ENCODE results near the gene FYN. TPM values are rescaled to one million over a fixed set of nuclear protein-coding genes. Genes with fewer than 3 reads are reported as not detected.

FYN gene
- total RNA-seq, 2 donors from 2014 or later: 273 to 443 TPM

GRCh38 chr6:111624401-111625098 lies 248.7 kb downstream of the FYN start:
- Mint-ChIP-seq H3K27ac (no peak overlapping the region), H3K4me1 (ENCODE audit: low read depth in 2 of 2) (peaks cover 0 to 3% of the 10 kb centered on the region in 2 donors), H3K27me3 (peaks cover 0 to 5% of the 10 kb centered on the region in 2 donors), H3K36me3 (peaks cover 9% of the 10 kb centered on the region), H3K4me3 (no peak overlapping the region), H3K9me3 (peaks cover 3% of the 10 kb centered on the region)
- ATAC-seq: no peak
- no peak for DNase-seq (ENCODE audit: low spot score)

GRCh38 chr6:111623046-111623718 lies 250.1 kb downstream of the FYN start:
- no peak overlapping the region for H3K27ac Mint-ChIP-seq
- ATAC-seq (no peak), DNase-seq (ENCODE audit: low spot score) (no peak)
- peaks cover 0 to 5% of the 10 kb centered on the region in 2 donors for H3K27me3 Mint-ChIP-seq
- peaks cover 0 to 3% of the 10 kb centered on the region in 2 donors for H3K4me1 Mint-ChIP-seq (ENCODE audit: low read depth in 2 of 2)
- no peak overlapping the region for H3K4me3 Mint-ChIP-seq
- H3K36me3 Mint-ChIP-seq: no peaks in the 10 kb centered on the region
- H3K9me3 Mint-ChIP-seq: no peaks in the 10 kb centered on the region

- Mint-ChIP-seq H3K36me3 (no peaks in the 10 kb centered on the region), H3K4me1 (ENCODE audit: low read depth in 2 of 2) (peaks cover 0 to 3% of the 10 kb centered on the region in 2 donors), H3K4me3 (no peak overlapping the region), H3K27ac (no peak overlapping the region), H3K27me3 (peaks cover 4 to 5% of the 10 kb centered on the region in 2 donors), H3K9me3 (no peaks in the 10 kb centered on the region)
- no peak for ATAC-seq
- DNase-seq (ENCODE audit: low spot score): no peak
Measured at GRCh38 chr6:111620169-111620568, 253.1 kb downstream of the FYN start.

GRCh38 chr6:111618407-111618806 lies 254.8 kb downstream of the FYN start:
- Mint-ChIP-seq H3K4me3 (no peak overlapping the region), H3K9me3 (no peaks in the 10 kb centered on the region), H3K27me3 (peaks cover 6 to 11% of the 10 kb centered on the region in 2 donors), H3K36me3 (no peaks in the 10 kb centered on the region), H3K27ac (no peak overlapping the region), H3K4me1 (ENCODE audit: low read depth in 2 of 2) (peaks cover 0 to 3% of the 10 kb centered on the region in 2 donors)
- ATAC-seq (no peak), DNase-seq (ENCODE audit: low spot score) (no peak)

GRCh38 chr6:111617149-111617548 lies 256.1 kb downstream of the FYN start:
- Mint-ChIP-seq H3K4me3 (no peak overlapping the region), H3K9me3 (no peaks in the 10 kb centered on the region), H3K4me1 (ENCODE audit: low read depth in 2 of 2) (peaks cover 0 to 3% of the 10 kb centered on the region in 2 donors), H3K36me3 (no peaks in the 10 kb centered on the region), H3K27ac (no peak overlapping the region), H3K27me3 (peaks cover 6 to 11% of the 10 kb centered on the region in 2 donors)
- ATAC-seq: no peak
- no peak for DNase-seq (ENCODE audit: low spot score)

GRCh38 chr6:111615916-111616612 lies 257.2 kb downstream of the FYN start:
- no peaks in the 10 kb centered on the region for H3K9me3 Mint-ChIP-seq
- H3K4me3 Mint-ChIP-seq: no peak overlapping the region
- peaks cover 6 to 11% of the 10 kb centered on the region in 2 donors for H3K27me3 Mint-ChIP-seq
- peaks cover 0 to 3% of the 10 kb centered on the region in 2 donors for H3K4me1 Mint-ChIP-seq (ENCODE audit: low read depth in 2 of 2)
- DNase-seq (ENCODE audit: low spot score): no peak
- no peak for ATAC-seq
- no peak overlapping the region for H3K27ac Mint-ChIP-seq
- H3K36me3 Mint-ChIP-seq: no peaks in the 10 kb centered on the region

GRCh38 chr6:111614833-111615582 lies 258.2 kb downstream of the FYN start:
- Mint-ChIP-seq H3K4me3 (no peak overlapping the region), H3K9me3 (no peaks in the 10 kb centered on the region), H3K27ac (no peak overlapping the region), H3K4me1 (ENCODE audit: low read depth in 2 of 2) (no peaks in the 10 kb centered on the region), H3K27me3 (peaks cover 6 to 7% of the 10 kb centered on the region in 2 donors), H3K36me3 (no peaks in the 10 kb centered on the region)
- ATAC-seq (no peak), DNase-seq (ENCODE audit: low spot score) (no peak)

GRCh38 chr6:111612379-111612778 lies 260.9 kb downstream of the FYN start:
- DNase-seq (ENCODE audit: low spot score): no peak
- Mint-ChIP-seq H3K9me3 (no peaks in the 10 kb centered on the region), H3K27me3 (peaks cover 6 to 7% of the 10 kb centered on the region in 2 donors), H3K36me3 (no peaks in the 10 kb centered on the region), H3K4me1 (ENCODE audit: low read depth in 2 of 2) (no peaks in the 10 kb centered on the region), H3K4me3 (no peak overlapping the region), H3K27ac (no peak overlapping the region)
- no peak for ATAC-seq

- peaks cover 6 to 7% of the 10 kb centered on the region in 2 donors for H3K27me3 Mint-ChIP-seq
- no peak for DNase-seq (ENCODE audit: low spot score)
- no peak overlapping the region for H3K27ac Mint-ChIP-seq
- H3K4me1 Mint-ChIP-seq (ENCODE audit: low read depth in 2 of 2): peaks cover 5 to 11% of the 10 kb centered on the region in 2 donors
- H3K9me3 Mint-ChIP-seq: no peaks in the 10 kb centered on the region
- ATAC-seq: no peak
- no peaks in the 10 kb centered on the region for H3K36me3 Mint-ChIP-seq
- no peak overlapping the region for H3K4me3 Mint-ChIP-seq
Measured at GRCh38 chr6:111610548-111611172, 262.6 kb downstream of the FYN start.

Other genes with a start within 250 kb of the FYN start
- not detected for gene CCN6, start 180.7 kb upstream of the FYN start, total RNA-seq
- 10 to 100 TPM; 26.4 to 28.4 TPM for gene TUBE1, start 214.0 kb upstream of the FYN start, total RNA-seq
- 1 to 10 TPM; 2.7 to 5.3 TPM for gene FAM229B, start 214.1 kb upstream of the FYN start, total RNA-seq